NCI-H82 treated with DMSO at 0.1 percent for 48 hours (cell line): Measurements from ENCODE around the gene CNFN.

Experiments
- DNase-seq: peaks from one replicate; lab custom pipeline; 2025; ENCODE audit not compliant: unreplicated experiment; lab: John Stamatoyannopoulos, UW

The CNFN gene

GRCh38 chr19:42410371-42410770 lies 20.3 kb upstream of the CNFN start:
- no peak for DNase-seq

- DNase-seq = no peak
Measured at GRCh38 chr19:42409477-42409876, 19.4 kb upstream of the CNFN start.

GRCh38 chr19:42407816-42408175 lies 17.7 kb upstream of the CNFN start:
- DNase-seq = no peak

- no peak for DNase-seq
Measured at GRCh38 chr19:42407085-42407815, 17.2 kb upstream of the CNFN start.

GRCh38 chr19:42406111-42406510 lies 16.0 kb upstream of the CNFN start:
- DNase-seq = no peak

- DNase-seq = no peak
Measured at GRCh38 chr19:42403586-42403985, 13.5 kb upstream of the CNFN start.

- no peak for DNase-seq
Measured at GRCh38 chr19:42402376-42403116, 12.4 kb upstream of the CNFN start.

- DNase-seq = peak; percentile 67
Measured at GRCh38 chr19:42401365-42402303, 11.5 kb upstream of the CNFN start.

GRCh38 chr19:42400404-42400803 lies 10.3 kb upstream of the CNFN start:
- no peak for DNase-seq

- DNase-seq = no peak
Measured at GRCh38 chr19:42397263-42398166, 7.4 kb upstream of the CNFN start.

GRCh38 chr19:42396381-42397262 lies 6.5 kb upstream of the CNFN start:
- DNase-seq = peak; percentile 96

- DNase-seq = no peak
Measured at GRCh38 chr19:42394751-42395150, 4.7 kb upstream of the CNFN start.

GRCh38 chr19:42392165-42392564 lies 2.1 kb upstream of the CNFN start:
- DNase-seq = no peak

- DNase-seq = no peak
Measured at GRCh38 chr19:42388851-42389489, 1.1 kb downstream of the CNFN start.

- peak; percentile 64 for DNase-seq
Measured at GRCh38 chr19:42386974-42387707, 3.0 kb downstream of the CNFN start.

- no peak for DNase-seq
Measured at GRCh38 chr19:42380155-42380554, 9.9 kb downstream of the CNFN start.

GRCh38 chr19:42378225-42379215 lies 11.6 kb downstream of the CNFN start:
- no peak for DNase-seq
